HG02973 (cell line): ENCODE results near the gene FBXW11.
"Not testable (repeated sequence)": the region's sequence is repeated elsewhere in the genome, so short reads cannot be mapped to it uniquely, and the experiment has no call there.

Experiments used
- ATAC-seq: cut with Tn5 transposase; IDR thresholded peaks from one replicate; pipeline ENCODE4 v1.9.1; 2021; ENCODE audit warnings: moderate library complexity; ENCODE audit not compliant: unreplicated experiment

FBXW11 gene

DNA sequence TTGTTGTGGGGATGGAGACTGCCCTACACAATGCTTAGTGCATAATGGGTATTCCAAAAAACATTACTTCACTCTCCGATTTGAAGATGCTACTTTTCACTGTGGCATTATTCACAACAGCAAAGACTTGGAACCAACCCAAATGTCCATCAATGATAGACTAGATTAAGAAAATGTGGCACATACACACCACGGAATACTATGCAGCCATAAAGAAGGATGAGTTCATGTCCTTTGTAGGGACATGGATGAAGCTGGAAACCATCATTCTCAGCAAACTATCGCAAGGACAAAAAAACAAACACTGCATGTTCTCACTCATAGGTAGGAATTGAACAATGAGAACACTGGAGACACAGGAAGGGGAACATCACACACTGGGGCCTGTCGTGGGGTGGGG lies 90.7 kb downstream of the FBXW11 start:
- not testable (repeated sequence) for ATAC-seq

DNA sequence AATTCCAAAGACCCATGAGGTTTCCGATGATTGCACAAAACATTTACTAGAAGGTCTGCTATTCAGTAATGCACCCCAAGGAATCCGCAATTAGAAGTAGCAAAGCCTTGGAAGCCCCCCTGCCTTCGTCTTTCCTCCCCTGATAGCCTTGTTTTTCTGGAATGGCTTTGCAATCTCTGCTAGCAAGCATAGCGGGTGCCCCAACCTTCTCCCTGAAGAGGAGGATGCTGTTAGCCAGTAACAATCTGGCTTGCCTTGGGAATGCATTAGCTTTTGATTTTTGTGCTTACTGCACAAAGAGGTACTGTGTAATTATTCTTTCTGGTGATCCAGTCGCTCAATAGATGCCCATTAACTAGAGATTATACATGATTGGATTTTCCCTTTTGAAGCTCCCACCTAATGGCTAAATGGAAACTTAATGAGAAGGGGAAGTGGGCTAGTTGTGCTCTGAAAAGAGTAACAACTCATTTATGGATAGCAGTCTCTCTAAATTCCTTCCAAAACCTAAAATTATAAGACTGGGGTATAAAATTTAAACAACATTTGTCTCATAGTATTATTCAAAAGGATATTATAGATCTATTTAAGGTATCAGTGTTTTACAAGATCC lies 91.6 kb downstream of the FBXW11 start:
- ATAC-seq: no peak

DNA sequence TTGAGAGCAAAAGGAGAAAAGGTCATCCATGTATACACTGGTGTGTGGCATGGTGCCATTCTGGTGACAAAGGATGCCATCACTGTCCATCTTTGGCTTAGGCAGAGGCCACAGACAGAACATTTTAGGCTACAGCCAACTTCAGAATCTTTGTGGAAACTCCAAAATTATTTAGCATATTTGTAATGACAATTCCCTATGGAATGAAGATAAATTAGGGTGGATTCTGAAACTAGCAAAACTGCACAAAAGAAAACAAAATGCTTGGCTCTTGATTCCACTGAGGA lies 92.5 kb downstream of the FBXW11 start:
- no peak for ATAC-seq

GRCh38 chr5:171911152-171911551 lies 95.3 kb downstream of the FBXW11 start:
- no peak for ATAC-seq

DNA sequence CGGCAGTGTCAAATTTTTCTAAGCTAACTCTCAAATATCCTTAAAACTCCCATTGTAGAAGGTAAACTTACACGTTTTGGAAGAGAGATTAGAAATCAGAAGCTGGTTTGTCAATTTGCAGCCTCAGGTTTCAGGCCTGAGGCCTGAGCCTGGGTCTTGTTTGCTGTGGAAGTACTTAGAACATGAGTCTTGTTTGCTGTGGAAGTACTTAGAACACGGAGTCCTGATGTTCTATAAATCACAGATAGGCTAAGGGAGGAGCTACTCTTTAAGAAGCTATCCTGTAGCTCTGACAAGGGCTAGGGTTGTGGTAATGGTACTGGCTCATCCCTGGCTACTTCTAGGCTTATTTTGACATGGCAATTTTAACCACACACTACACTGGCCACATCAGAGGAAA lies 97.8 kb downstream of the FBXW11 start:
- ATAC-seq: no peak

DNA sequence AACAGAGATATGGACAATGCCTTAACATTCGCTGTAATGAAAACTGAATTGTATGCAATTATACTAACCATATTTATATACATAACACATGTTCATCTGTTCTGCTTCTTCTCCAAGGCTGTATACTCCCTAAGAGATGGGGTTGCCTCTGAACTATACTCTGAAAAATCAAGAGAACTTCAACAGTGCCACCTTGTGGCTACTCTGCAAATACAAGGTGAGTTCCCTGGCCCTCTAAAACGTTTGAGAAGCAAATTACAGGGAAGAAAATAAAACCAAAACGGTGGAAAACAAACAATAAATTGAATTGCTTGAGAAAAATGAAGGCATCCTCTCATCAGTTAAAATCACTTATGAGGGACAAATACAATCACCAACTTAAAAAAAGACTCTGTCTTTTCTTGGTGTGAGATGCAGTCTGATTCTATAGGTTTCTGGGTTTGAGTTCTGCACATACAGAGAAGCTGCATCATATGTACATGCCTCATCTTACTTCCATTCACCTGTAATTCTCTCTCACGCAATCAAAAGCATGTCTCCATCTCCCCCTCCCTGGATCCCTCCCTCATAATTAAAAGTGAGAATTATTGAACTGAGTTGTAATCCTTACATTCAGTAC lies 98.6 kb downstream of the FBXW11 start:
- ATAC-seq: peak; percentile 45

DNA sequence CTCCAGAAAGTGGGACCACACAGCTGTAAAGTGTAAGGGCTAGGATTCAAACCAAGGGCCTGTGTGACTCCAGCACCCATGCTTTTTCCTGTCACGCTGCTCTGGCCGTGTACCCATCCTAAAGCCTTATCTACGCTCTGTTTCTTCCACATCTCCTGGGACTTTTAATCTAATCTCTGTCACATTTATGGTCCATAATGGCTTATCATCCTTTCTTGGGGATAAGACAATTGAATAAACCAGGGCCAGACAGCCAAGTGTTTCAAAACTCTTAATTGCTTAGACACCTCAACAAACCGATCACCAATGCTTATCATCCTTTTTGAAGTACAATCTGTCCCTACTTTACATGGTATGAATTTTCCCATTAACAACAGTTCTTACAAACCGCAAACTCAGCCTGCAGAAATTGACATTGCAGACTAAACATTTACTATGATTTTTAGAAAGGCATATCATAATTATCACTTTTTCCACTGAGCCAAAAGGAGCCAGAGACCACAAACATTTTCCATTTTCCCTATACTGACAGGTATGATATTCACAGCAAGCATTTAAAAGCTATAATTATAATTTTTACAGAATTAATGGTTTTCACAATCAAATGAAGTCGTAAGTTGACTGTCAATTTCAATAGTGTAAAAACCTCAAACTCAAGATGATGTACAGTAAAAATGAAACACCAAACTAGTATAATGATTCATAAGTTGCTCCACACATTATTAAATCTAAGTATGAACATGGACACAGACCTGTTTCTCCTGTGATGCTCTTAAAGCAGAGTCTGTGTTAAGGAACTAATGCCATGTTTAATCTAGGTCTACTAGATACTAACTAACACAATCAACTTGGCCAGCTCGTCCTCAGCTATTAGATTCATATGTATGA lies 99.5 kb downstream of the FBXW11 start:
- peak; percentile 41 for ATAC-seq

DNA sequence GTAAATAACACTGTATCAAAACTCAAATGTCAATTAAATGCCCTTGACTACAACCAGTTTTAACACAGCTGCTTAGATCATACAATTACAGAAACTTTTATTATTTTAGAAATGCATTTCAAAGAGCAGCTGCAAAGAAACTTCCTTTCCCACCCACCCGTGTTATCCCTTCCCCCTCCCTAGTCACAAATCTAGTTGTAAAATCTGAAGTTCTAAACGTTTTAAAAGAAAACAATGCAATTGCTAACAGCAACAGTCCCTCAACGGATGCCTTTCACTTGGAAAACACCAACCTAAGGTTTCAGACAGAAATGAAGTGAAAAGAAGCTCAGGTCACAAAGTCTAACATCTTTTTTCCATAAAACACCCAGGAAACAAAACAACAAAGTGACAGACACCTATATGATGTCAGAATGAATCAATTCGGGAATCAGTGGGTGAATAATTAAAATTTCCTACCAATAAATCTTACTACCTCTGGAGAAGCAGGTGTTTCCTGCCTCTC lies 100.3 kb downstream of the FBXW11 start:
- ATAC-seq: no peak

- no peak for ATAC-seq
Measured at GRCh38 chr5:171904886-171905285, 101.6 kb downstream of the FBXW11 start.

DNA sequence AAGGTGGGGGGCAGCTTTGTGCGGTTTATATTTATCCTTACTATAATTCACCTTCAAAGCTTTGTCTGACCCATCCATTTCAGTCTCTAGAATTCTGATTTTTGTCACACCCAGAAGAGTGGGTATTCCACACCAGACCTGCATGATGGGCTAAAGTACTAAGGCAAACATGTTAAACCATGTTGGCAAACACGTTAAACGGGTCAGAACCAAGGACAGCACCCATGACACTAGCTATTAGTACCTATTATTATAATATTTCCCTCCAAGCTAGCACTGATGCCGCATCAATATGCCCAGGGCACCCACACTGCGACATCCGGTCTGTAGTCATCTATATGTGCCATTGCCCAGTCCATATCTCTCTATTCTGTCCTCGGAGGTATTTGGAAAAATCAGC lies 104.7 kb downstream of the FBXW11 start:
- ATAC-seq: no peak

GRCh38 chr5:171899792-171900191 lies 106.6 kb downstream of the FBXW11 start:
- no peak for ATAC-seq

- no peak for ATAC-seq
Measured at GRCh38 chr5:171898879-171899278, 107.6 kb downstream of the FBXW11 start.

DNA sequence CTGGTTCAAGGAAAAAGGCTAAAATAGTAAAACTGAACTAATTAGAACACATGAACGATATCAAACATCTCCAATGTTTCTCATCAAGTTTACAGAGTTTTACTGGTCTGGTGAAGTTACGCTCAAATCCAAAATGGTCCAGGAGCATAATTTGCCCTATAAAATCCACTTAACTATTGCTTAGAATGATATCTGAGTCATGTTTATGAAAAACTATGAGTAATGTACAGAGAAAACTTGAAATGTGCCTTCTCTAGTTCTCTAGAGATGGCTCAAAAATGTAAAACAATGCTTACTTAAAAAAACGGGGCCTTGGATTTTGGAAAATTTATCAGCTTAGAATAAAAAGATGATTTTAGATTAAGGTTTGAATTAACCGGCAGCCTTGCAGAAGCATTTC lies 108.1 kb downstream of the FBXW11 start:
- ATAC-seq: no peak

- ATAC-seq: no peak
Measured at GRCh38 chr5:171897231-171897630, 109.2 kb downstream of the FBXW11 start.

DNA sequence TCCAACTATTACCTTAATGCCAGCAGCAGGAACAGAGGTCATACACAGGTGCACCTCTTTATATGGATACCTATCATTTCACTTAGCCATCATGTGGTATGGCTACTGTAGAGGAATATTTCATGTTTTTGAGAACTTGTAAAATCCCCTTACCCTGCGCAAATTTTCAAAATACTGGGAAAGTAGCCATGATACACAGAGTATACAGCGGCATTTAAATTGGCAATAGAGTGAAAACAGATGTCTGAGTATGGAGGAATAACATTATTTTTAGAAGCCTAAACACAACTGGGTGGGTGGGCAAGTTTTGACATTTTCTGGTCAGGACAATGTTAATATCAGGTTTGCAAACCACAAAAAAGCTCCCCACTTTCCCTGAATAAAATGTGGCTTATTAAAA lies 111.4 kb downstream of the FBXW11 start:
- no peak for ATAC-seq

GRCh38 chr5:171893290-171893886 lies 113.0 kb downstream of the FBXW11 start:
- no peak for ATAC-seq

DNA sequence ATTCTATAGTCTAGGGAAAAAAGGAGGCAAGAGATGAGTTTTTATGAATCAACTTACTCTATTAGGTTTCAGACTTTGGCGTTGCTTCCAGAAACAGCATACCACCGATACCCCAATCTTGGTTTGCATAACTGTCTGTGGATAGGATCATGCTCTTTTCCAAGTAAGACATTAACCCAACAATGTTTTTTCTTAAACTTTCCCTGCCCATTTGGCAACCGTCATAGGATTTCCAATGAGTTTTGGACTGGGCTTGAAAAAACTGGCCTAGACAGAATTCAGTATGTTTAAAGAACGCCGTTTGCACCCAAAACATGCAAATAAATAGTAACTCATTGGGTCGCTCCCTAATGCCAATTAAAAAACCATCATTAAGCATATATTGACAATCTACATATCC lies 114.8 kb downstream of the FBXW11 start:
- ATAC-seq: no peak

DNA sequence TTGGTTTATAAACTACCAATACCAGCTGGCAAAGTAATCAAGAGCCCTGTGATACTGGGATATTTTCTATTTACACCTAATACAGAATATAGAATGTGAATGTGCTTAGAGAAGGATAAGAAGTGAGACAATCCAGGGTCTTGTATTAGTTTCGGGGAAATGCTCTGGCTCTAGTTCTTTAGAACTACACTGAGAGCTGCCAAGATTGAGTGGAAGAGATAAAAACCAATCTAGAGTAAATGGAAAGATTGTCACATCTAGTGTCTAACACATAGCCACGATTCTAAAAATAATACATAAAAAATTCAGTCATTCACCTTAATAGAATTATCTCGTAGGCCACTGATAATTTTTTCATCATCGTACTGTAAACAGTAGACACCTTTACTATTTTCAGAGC lies 115.3 kb downstream of the FBXW11 start:
- ATAC-seq: no peak

DNA sequence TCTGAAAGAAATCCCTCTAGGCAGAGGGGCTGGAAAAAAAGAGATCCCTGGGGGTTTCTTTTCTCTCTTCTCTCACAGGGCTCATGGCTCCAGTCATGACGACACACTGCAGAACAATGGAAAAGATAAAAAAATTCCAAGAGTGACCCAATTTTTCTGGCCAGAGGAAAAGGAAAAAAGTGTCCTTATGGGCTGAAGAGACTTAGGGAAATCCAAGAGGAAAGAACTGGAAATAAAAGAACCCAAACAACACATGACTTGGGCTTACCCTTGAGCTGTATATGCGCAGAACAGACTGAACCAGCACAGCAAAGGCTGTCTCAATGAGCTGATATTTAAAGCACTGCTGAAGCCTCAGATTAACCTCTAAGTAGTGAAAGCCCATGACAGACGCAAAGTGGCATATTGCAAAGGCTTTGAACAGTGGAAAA lies 118.4 kb downstream of the FBXW11 start:
- ATAC-seq: no peak

- ATAC-seq: not testable (repeated sequence)
Measured at GRCh38 chr5:171886037-171886436, 120.4 kb downstream of the FBXW11 start.

DNA sequence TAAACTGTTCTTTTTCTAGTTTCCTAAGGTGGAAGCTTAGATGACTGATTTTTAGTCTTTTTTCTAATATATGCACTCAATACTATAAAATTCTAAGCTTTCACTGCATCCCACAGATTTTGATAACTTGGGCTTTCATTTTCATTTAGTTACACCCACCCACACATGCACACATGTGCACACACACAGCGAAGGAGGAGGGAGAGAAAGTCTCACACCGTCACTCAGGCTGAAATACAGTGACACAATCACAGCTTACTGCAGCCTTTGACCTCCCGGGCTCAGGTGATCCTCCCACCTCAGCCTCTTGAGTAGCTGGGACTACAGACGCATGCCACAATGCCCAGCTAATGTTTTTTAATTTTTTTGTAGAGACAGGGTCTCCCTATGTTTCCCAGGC lies 124.3 kb downstream of the FBXW11 start:
- ATAC-seq: no peak

- no peak for ATAC-seq
Measured at GRCh38 chr5:171874234-171874633, 132.2 kb downstream of the FBXW11 start.
